Measurements from ENCODE around the gene PRUNE1. TPM values are rescaled to one million over a fixed set of nuclear protein-coding genes. Genes with fewer than 3 reads are reported as not detected.

The PRUNE1 gene
- total and polyA plus RNA-seq, 2 of the 4 experiments (the other 2 are of a cell fraction) = 7.9 to 9.4 TPM

DNA sequence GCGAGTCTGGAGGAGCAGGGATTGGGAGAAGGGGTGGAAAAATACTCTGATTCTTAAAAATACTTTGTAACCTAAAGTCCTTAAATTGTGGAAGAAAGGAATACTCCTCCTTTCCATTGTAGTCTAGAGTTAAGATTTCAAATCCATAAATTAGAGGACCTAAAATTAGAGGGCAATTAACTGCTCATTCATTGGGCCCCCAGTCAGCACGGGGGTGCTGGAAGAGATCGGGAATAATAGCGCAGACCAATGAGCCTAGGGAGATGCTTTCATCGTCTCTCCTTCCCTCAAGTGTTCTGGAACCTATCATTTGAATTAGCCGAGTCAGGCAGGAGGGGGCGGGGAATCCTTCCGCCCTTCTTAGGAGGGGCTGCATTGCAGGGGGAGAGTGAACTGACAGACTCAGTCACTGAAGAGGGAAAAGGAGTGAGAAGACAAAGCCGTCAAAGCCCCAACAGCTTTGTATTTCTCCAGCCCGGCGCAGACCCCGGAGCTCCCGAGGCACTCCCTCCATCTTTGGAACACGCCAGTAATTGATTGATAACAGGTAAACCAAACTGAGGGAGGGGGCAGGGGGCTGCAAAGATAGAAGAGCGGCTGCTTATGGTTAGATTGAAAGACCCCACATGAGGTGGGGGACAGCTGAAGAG, 51.9 kb downstream of the PRUNE1 start, which contains the start of gene MLLT11 (continued):
- TF ChIP-seq POLR2A (IDR thresholded peaks at IDR 0.05; ENCODE audit: low read depth, low read length) (peak; percentile 51), NFE2L2 (IDR thresholded peaks at IDR 0.05; ENCODE audit: low read depth, low read length) (peak; percentile 71)

DNA sequence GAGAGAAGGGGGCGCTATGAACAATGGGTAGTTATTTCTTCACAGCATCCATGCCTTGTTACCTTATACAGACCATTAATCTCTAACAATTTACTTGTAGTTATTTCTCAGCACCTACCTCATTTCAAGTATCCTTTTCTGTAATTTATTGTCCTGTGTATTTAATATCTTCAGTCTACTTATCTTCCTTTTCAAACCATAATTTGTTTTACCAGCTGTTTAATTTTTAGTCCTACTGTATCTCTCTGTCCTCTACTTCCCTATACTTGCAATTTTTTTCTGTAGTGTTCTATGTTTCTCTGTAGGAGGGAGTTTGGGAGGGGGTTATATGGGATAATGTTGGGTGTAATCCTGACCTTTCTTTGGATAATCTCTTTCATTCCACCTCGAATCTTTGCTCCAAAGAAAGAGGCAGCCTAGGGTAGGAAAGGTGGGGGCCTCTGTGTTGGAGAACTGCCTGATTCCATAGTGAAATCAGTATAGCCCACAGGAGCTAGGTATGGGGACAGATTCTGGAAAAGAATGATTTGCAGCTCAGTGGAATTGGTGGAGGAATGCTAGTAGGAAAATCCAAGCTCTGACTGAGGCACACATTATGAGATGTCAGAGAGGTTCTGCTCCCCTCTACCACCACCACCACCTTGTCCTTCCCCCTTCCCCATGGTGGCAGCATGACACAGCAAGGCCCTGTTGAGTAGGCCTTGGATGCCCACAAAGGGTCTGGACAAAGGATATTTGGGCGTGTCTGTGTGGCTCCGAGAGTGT, 52.6 kb downstream of the PRUNE1 start:
- peak overlapping the region; percentile 91; the same call in 2 of the 3 replicates for H2BK15ac ChIP-seq (ENCODE audit: low read depth, low read length)
- WGBS, 2 experiments (ENCODE audit: extremely low coverage in 2 of 2, insufficient read length in 1 of 2) = no CpG with 5 or more reads among the region's 4 CpGs
- peaks cover 32% of the 10 kb centered on the region for H4K20me1 ChIP-seq (ENCODE audit: insufficient read depth, low read length)
- POLR2A ChIA-PET (ENCODE audit: unreplicated experiment) = interaction anchor here (1.0 kb wide), 1 partner anchor 10 kb away, joined by 4 read pairs; no protein-coding TSS in a partner anchor
- H3K27ac ChIP-seq (ENCODE audit: insufficient read depth, low read length) = peak overlapping the region; percentile 63
- H3K79me1 ChIP-seq (ENCODE audit: low read depth in 1 of 2, low read length in 2 of 2) = peaks cover 25 to 63% of the 10 kb centered on the region in 2 experiments
- intact Hi-C loops (cut with micrococcal nuclease) = loop anchor here (5.0 kb wide), 1 partner anchor 54 kb away; the partner anchor contains the start of genes MINDY1 and PRUNE1
- H4K91ac ChIP-seq (ENCODE audit: insufficient read depth, low read depth, low read length) = peak overlapping the region; percentile 90
- peak overlapping the region; percentile 96 for H3K23ac ChIP-seq (ENCODE audit: low read depth, low read length)
- peak overlapping the region; percentile 92 for H2AK5ac ChIP-seq (ENCODE audit: low read depth, low read length)
- H3K9me1 ChIP-seq (ENCODE audit: insufficient read depth, low read length) = peaks cover 17% of the 10 kb centered on the region
- peak overlapping the region; percentile 35 for H3K18ac ChIP-seq (ENCODE audit: low read depth, low read length)
- peak overlapping the region; percentile 36; the same call in 1 of the 2 replicates for H2BK20ac ChIP-seq (ENCODE audit: low read depth, low read length)
- BruUV-seq (replicated peaks) = no TSS peak
- H2BK120ac ChIP-seq (ENCODE audit: low read depth, low read length) = peak overlapping the region; percentile 87
- TF ChIP-seq, protein P1, sequence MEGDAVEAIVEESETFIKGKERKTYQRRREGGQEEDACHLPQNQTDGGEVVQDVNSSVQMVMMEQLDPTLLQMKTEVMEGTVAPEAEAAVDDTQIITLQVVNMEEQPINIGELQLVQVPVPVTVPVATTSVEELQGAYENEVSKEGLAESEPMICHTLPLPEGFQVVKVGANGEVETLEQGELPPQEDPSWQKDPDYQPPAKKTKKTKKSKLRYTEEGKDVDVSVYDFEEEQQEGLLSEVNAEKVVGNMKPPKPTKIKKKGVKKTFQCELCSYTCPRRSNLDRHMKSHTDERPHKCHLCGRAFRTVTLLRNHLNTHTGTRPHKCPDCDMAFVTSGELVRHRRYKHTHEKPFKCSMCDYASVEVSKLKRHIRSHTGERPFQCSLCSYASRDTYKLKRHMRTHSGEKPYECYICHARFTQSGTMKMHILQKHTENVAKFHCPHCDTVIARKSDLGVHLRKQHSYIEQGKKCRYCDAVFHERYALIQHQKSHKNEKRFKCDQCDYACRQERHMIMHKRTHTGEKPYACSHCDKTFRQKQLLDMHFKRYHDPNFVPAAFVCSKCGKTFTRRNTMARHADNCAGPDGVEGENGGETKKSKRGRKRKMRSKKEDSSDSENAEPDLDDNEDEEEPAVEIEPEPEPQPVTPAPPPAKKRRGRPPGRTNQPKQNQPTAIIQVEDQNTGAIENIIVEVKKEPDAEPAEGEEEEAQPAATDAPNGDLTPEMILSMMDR (conservative IDR thresholded peaks at IDR 0.05; ENCODE audit: low read depth, low read length) = no peak
- TF ChIP-seq, protein P2, sequence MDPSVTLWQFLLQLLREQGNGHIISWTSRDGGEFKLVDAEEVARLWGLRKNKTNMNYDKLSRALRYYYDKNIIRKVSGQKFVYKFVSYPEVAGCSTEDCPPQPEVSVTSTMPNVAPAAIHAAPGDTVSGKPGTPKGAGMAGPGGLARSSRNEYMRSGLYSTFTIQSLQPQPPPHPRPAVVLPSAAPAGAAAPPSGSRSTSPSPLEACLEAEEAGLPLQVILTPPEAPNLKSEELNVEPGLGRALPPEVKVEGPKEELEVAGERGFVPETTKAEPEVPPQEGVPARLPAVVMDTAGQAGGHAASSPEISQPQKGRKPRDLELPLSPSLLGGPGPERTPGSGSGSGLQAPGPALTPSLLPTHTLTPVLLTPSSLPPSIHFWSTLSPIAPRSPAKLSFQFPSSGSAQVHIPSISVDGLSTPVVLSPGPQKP (IDR thresholded peaks at IDR 0.05; ENCODE audit: borderline replicate concordance, low read depth, low read length) = no peak
- no peak for TF ChIP-seq CEBPB (IDR thresholded peaks at IDR 0.05; ENCODE audit: low read depth, low read length)
- 0 out of 2 replicates have a peak, but pooled peaks have one; percentile 22 for TF ChIP-seq POLR2A (IDR thresholded peaks at IDR 0.05; ENCODE audit: low read depth, low read length)
- TF ChIP-seq NFE2L2 (IDR thresholded peaks at IDR 0.05; ENCODE audit: low read depth, low read length) = peak; percentile 17; the same call in 1 of the 2 replicates
- no peak for TF ChIP-seq MAFK (IDR thresholded peaks at IDR 0.05; ENCODE audit: low read depth, low read length)
- peaks cover 15% of the 10 kb centered on the region for H3K4me1 ChIP-seq (ENCODE audit: control insufficient read depth, insufficient read depth, low read length)
- H3K4ac ChIP-seq (ENCODE audit: low read depth, low read length) = peak overlapping the region; percentile 92
- ATAC-seq (ENCODE audit: low read depth) = no peak
- peak overlapping the region; percentile 46 to 94 for H4K8ac ChIP-seq (ENCODE audit: low read depth in 2 of 2, low read length in 2 of 2)
- peak overlapping the region; percentile 57 for H4K5ac ChIP-seq (ENCODE audit: low read depth, low read length)
- peak overlapping the region; percentile 96 for H2AFZ ChIP-seq (replicated peaks; ENCODE audit: low read length, poor library complexity)
- H2BK5ac ChIP-seq (ENCODE audit: low read depth, low read length, poor library complexity, severe bottlenecking) = peak overlapping the region; percentile 90
- H3K9me3 ChIP-seq (ENCODE audit: control insufficient read depth, insufficient read depth, low read length) = no peaks in the 10 kb centered on the region
- peak overlapping the region; percentile 86 for H3K56ac ChIP-seq (ENCODE audit: extremely low read depth, insufficient read depth, low read length)
- peak; percentile 25 for DNase-seq
- dilution Hi-C loops (cut with HindIII; ENCODE audit: low sequenced_read_pairs, unreplicated experiment) = no loop called here
- CTCF ChIA-PET = no interaction called here
- H3K4me3 ChIP-seq (ENCODE audit: insufficient read depth, low read depth, low read length) = peak overlapping the region; percentile 89
- peak overlapping the region; percentile 98 for H3K4me2 ChIP-seq (ENCODE audit: low read depth, low read length)
- H3K14ac ChIP-seq (replicated peaks; ENCODE audit: low read depth, low read length) = peak overlapping the region; percentile 95
- H3K27me3 ChIP-seq (ENCODE audit: control insufficient read depth, insufficient read depth, low read length) = no peaks in the 10 kb centered on the region
- peaks cover 9% of the 10 kb centered on the region for H3K36me3 ChIP-seq (ENCODE audit: control insufficient read depth, insufficient read depth, low read length)
- in situ Hi-C loops (cut with MboI; ENCODE audit: low sequenced_read_pairs) = no loop called here
- H2AK9ac ChIP-seq (replicated peaks; ENCODE audit: low read depth, low read length, poor library complexity) = peak overlapping the region; percentile 99
- H3K9ac ChIP-seq (ENCODE audit: low read depth, low read length) = peak overlapping the region; percentile 85

All from IMR-90 (cell line).